Stomach smooth muscle (tissue), 2 donors: ENCODE results near the gene ZCCHC2.

Experiments
- H3K27ac ChIP-seq: one replicate; pipeline ENCODE4 v1.7.0; 2013; ENCODE audit warnings: mild to moderate bottlenecking, low read length, inconsistent platforms
- H3K27me3 ChIP-seq, 2 donors: one replicate each; pipeline ENCODE4 v1.7.0; 2013; ENCODE audit warnings: low read length in 2 of 2; ENCODE audit not compliant: insufficient read depth in 2 of 2, control insufficient read depth in 1 of 2
- H3K36me3 ChIP-seq, 2 donors: one replicate each; pipeline ENCODE4 v1.7.0; 2013; ENCODE audit warnings: low read length in 2 of 2; ENCODE audit not compliant: control insufficient read depth in 2 of 2, insufficient read depth in 2 of 2
- H3K4me1 ChIP-seq: one replicate; pipeline ENCODE4 v1.7.0; 2013; ENCODE audit warnings: low read length; ENCODE audit not compliant: control insufficient read depth, insufficient read depth
- H3K4me3 ChIP-seq, 2 donors: one replicate each; pipeline ENCODE4 v1.7.0; 2013; ENCODE audit warnings: low read length in 2 of 2
- H3K9ac ChIP-seq, 2 donors: one replicate each; pipeline ENCODE4 v1.7.0; 2013; ENCODE audit warnings: low read length in 2 of 2, mild to moderate bottlenecking in 1 of 2
- H3K9me3 ChIP-seq, 2 donors: one replicate each; pipeline ENCODE4 v1.7.0; 2013; ENCODE audit warnings: low read length in 2 of 2; ENCODE audit not compliant: control insufficient read depth in 2 of 2
- donor health status: healthy.
- donor health status: Pancreatic carcinoma.

ZCCHC2 gene

GRCh38 chr18:62578980-62579511 is 56.2 kb downstream of the ZCCHC2 start:
- Histone ChIP-seq H3K9me3 (no peaks in the 10 kb centered on the region), H3K27me3 (no peaks in the 10 kb centered on the region), H3K4me1 (peaks cover 4% of the 10 kb centered on the region), H3K9ac (peak overlapping the region in 1 of 2 donors; percentile 15), H3K4me3 (no peak overlapping the region), H3K36me3 (peaks cover 13 to 21% of the 10 kb centered on the region in 2 donors), H3K27ac (no peak overlapping the region)

- Histone ChIP-seq H3K9ac (no peak overlapping the region), H3K27ac (no peak overlapping the region), H3K4me3 (no peak overlapping the region), H3K27me3 (no peaks in the 10 kb centered on the region), H3K4me1 (peaks cover 16% of the 10 kb centered on the region), H3K36me3 (peaks cover 0 to 5% of the 10 kb centered on the region in 2 donors), H3K9me3 (no peaks in the 10 kb centered on the region)
These were observed 60.6 kb downstream of the ZCCHC2 start for GRCh38 chr18:62583376-62583775.

GRCh38 chr18:62584241-62585120 is 61.7 kb downstream of the ZCCHC2 start:
- Histone ChIP-seq H3K27me3 (no peaks in the 10 kb centered on the region), H3K36me3 (peaks cover 0 to 5% of the 10 kb centered on the region in 2 donors), H3K9me3 (no peaks in the 10 kb centered on the region), H3K4me1 (peaks cover 16% of the 10 kb centered on the region), H3K9ac (peak overlapping the region; percentile 36 to 52), H3K27ac (peak overlapping the region; percentile 49), H3K4me3 (peak overlapping the region; percentile 48 to 63)

GRCh38 chr18:62585274-62586150 is 62.7 kb downstream of the ZCCHC2 start:
- no peak overlapping the region for H3K9ac ChIP-seq
- peak overlapping the region in 1 of 2 donors; percentile 44 for H3K4me3 ChIP-seq
- H3K36me3 ChIP-seq: peaks cover 0 to 5% of the 10 kb centered on the region in 2 donors
- no peaks in the 10 kb centered on the region for H3K9me3 ChIP-seq
- peaks cover 16% of the 10 kb centered on the region for H3K4me1 ChIP-seq
- no peaks in the 10 kb centered on the region for H3K27me3 ChIP-seq
- no peak overlapping the region for H3K27ac ChIP-seq

- Histone ChIP-seq H3K4me1 (peaks cover 16% of the 10 kb centered on the region), H3K9ac (no peak overlapping the region), H3K27ac (no peak overlapping the region), H3K36me3 (peaks cover 0 to 5% of the 10 kb centered on the region in 2 donors), H3K27me3 (no peaks in the 10 kb centered on the region), H3K4me3 (peak overlapping the region in 1 of 2 donors; percentile 44), H3K9me3 (no peaks in the 10 kb centered on the region)
These were observed 63.4 kb downstream of the ZCCHC2 start for GRCh38 chr18:62586151-62586774.

GRCh38 chr18:62586781-62587487 is 64.1 kb downstream of the ZCCHC2 start:
- Histone ChIP-seq H3K9ac (no peak overlapping the region), H3K36me3 (peaks cover 0 to 5% of the 10 kb centered on the region in 2 donors), H3K4me3 (no peak overlapping the region), H3K4me1 (peaks cover 16% of the 10 kb centered on the region), H3K27ac (no peak overlapping the region), H3K9me3 (no peaks in the 10 kb centered on the region), H3K27me3 (no peaks in the 10 kb centered on the region)

GRCh38 chr18:62587689-62588088 is 64.9 kb downstream of the ZCCHC2 start:
- Histone ChIP-seq H3K4me3 (no peak overlapping the region), H3K36me3 (peaks cover 0 to 5% of the 10 kb centered on the region in 2 donors), H3K27me3 (no peaks in the 10 kb centered on the region), H3K9ac (no peak overlapping the region), H3K4me1 (peaks cover 16% of the 10 kb centered on the region), H3K27ac (no peak overlapping the region), H3K9me3 (peaks cover 0 to under 1% of the 10 kb centered on the region in 2 donors)

- Histone ChIP-seq H3K4me3 (no peak overlapping the region), H3K27ac (no peak overlapping the region), H3K9me3 (peaks cover 0 to 5% of the 10 kb centered on the region in 2 donors), H3K36me3 (peaks cover 0 to 5% of the 10 kb centered on the region in 2 donors), H3K9ac (no peak overlapping the region), H3K4me1 (peaks cover 16% of the 10 kb centered on the region), H3K27me3 (no peaks in the 10 kb centered on the region)
These were observed 65.4 kb downstream of the ZCCHC2 start for GRCh38 chr18:62588217-62588616.

- peaks cover 5 to 6% of the 10 kb centered on the region in 2 donors for H3K27me3 ChIP-seq
- H3K36me3 ChIP-seq: no peaks in the 10 kb centered on the region
- no peak overlapping the region for H3K4me3 ChIP-seq
- H3K9me3 ChIP-seq: peaks cover 0 to 5% of the 10 kb centered on the region in 2 donors
- H3K9ac ChIP-seq: no peak overlapping the region
- H3K27ac ChIP-seq: no peak overlapping the region
- peaks cover 3% of the 10 kb centered on the region for H3K4me1 ChIP-seq
These were observed 68.2 kb downstream of the ZCCHC2 start for GRCh38 chr18:62590799-62591590.
